ENCODE results near the gene CDO1. TPM values are rescaled to one million over a fixed set of nuclear protein-coding genes. Genes with fewer than 3 reads are reported as not detected.

The CDO1 gene
- total and polyA plus RNA-seq, 9 of the 15 experiments (the other 6 are each of a cell fraction or from before 2014, with no cell fraction given) = 0.16 to 0.22 TPM; not detected in 7

DNA sequence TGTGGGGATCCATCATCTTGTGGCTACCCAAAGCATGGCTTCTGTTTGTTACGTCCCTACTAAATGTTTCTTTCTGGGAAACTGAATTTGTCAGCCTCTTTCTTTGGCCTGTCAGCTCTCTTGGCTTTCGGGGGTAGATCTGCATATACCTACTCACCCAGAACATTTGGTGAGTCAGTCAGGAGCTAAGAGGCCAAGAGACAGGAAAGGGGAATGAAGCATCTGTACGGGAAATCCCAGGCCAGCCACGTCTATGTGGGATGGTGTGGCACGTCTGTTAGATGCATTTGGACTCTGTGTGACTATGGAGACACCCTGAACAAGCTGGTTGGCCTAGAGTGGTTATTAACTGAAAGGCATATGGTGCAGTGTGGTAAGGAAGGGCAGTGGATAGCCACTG, 58.1 kb downstream of the CDO1 start:
- WGBS (ENCODE audit: insufficient coverage, low coverage, missing lambda C conversion rate) = 0% methylated on average over 5 of the region's 5 CpGs
- no peak for DNase-seq (ENCODE audit: extremely low read depth in 1 of 4, low spot score in 3 of 4)
- Histone ChIP-seq H3K9me3 (replicated peaks; ENCODE audit: control insufficient read depth, insufficient read depth, low read depth, low read length) (no peaks in the 10 kb centered on the region), H3K79me2 (ENCODE audit: control insufficient read depth, insufficient read depth, low read length) (no peaks in the 10 kb centered on the region), H3K9me1 (ENCODE audit: control insufficient read depth, insufficient read depth, low read length) (no peaks in the 10 kb centered on the region), H3K27ac (ENCODE audit: extremely low read depth, low read depth, low read length) (no peak overlapping the region), H3K4me2 (ENCODE audit: insufficient read depth, low read length) (no peak overlapping the region), H3K4me1 (replicated peaks in 1 of 2; ENCODE audit: control insufficient read depth in 2 of 2, insufficient read depth in 2 of 2, low read length in 2 of 2) (no peaks in the 10 kb centered on the region), H4K20me1 (replicated peaks; ENCODE audit: control insufficient read depth, insufficient read depth, low read length) (no peaks in the 10 kb centered on the region), H2AFZ (ENCODE audit: low read depth, low read length) (no peak overlapping the region), H3K4me3 (no peak overlapping the region), H3K36me3 (ENCODE audit: control insufficient read depth, insufficient read depth, low read length) (no peaks in the 10 kb centered on the region), H3K9ac (ENCODE audit: insufficient read depth in 1 of 2, low read depth in 2 of 2, low read length in 2 of 2) (no peak overlapping the region), H3K27me3 (ENCODE audit: control insufficient read depth in 2 of 2, insufficient read depth in 2 of 2, low read length in 2 of 2) (no peaks in the 10 kb centered on the region)
- no peak for ATAC-seq
- POLR2A ChIA-PET = no interaction called here
- TF ChIP-seq ELF4 (CRISPR knock-in tag; IDR thresholded peaks at IDR 0.05) (no peak), ESRRA (IDR thresholded peaks at IDR 0.05; ENCODE audit: borderline replicate concordance, low read depth) (no peak), TGIF2 (CRISPR knock-in tag; IDR thresholded peaks at IDR 0.05) (no peak), PATZ1 (CRISPR knock-in tag; IDR thresholded peaks at IDR 0.05; ENCODE audit: borderline replicate concordance) (no peak), ARID1B (IDR thresholded peaks at IDR 0.05) (no peak), CHD7 (IDR thresholded peaks at IDR 0.05; ENCODE audit: low read depth, low read length) (no peak), DPF2 (IDR thresholded peaks at IDR 0.05) (no peak), SAFB2 (IDR thresholded peaks at IDR 0.05; ENCODE audit: borderline replicate concordance, low read depth, low read length, severe bottlenecking) (no peak)
- no peak for FAIRE-seq
- intact Hi-C loops (cut with micrococcal nuclease) (no loop called here), in situ Hi-C loops (cut with MboI) (no loop called here)
- CTCF ChIA-PET (ENCODE audit: low intra/inter-chr PET ratio) = no interaction called here
- BruUV-seq (replicated peaks) = no TSS peak
